ENCODE measurements around the gene TCF12. TPM values are rescaled to one million over a fixed set of nuclear protein-coding genes. Genes with fewer than 3 reads are reported as not detected.

The TCF12 gene
- total RNA-seq, 1 donor from 2014 or later: 123 TPM

- Mint-ChIP-seq H3K36me3 (ENCODE audit: low read depth, unreplicated experiment) (no peaks in the 10 kb centered on the region), H3K9me3 (ENCODE audit: unreplicated experiment) (no peaks in the 10 kb centered on the region), H3K4me1 (ENCODE audit: unreplicated experiment) (peaks cover 5% of the 10 kb centered on the region), H3K27ac (ENCODE audit: unreplicated experiment) (peak overlapping the region; percentile 31), H3K27me3 (ENCODE audit: unreplicated experiment) (peaks cover 1% of the 10 kb centered on the region), H3K4me3 (ENCODE audit: unreplicated experiment) (no peak overlapping the region)
- DNase-seq (ENCODE audit: low spot score): no peak
- TF ChIP-seq, protein P1, sequence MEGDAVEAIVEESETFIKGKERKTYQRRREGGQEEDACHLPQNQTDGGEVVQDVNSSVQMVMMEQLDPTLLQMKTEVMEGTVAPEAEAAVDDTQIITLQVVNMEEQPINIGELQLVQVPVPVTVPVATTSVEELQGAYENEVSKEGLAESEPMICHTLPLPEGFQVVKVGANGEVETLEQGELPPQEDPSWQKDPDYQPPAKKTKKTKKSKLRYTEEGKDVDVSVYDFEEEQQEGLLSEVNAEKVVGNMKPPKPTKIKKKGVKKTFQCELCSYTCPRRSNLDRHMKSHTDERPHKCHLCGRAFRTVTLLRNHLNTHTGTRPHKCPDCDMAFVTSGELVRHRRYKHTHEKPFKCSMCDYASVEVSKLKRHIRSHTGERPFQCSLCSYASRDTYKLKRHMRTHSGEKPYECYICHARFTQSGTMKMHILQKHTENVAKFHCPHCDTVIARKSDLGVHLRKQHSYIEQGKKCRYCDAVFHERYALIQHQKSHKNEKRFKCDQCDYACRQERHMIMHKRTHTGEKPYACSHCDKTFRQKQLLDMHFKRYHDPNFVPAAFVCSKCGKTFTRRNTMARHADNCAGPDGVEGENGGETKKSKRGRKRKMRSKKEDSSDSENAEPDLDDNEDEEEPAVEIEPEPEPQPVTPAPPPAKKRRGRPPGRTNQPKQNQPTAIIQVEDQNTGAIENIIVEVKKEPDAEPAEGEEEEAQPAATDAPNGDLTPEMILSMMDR (IDR thresholded peaks at IDR 0.05; ENCODE audit: unreplicated experiment): no peak
Measured at GRCh38 chr15:57082054-57082728, 163.7 kb downstream of the TCF12 start.

- Mint-ChIP-seq H3K36me3 (ENCODE audit: low read depth, unreplicated experiment) (no peaks in the 10 kb centered on the region), H3K9me3 (ENCODE audit: unreplicated experiment) (no peaks in the 10 kb centered on the region), H3K4me1 (ENCODE audit: unreplicated experiment) (peaks cover 5% of the 10 kb centered on the region), H3K4me3 (ENCODE audit: unreplicated experiment) (no peak overlapping the region), H3K27me3 (ENCODE audit: unreplicated experiment) (peaks cover 1% of the 10 kb centered on the region), H3K27ac (ENCODE audit: unreplicated experiment) (no peak overlapping the region)
- TF ChIP-seq, protein P1 (IDR thresholded peaks at IDR 0.05; ENCODE audit: unreplicated experiment): no peak
- DNase-seq (ENCODE audit: low spot score): no peak
Measured at GRCh38 chr15:57084192-57084591, 165.7 kb downstream of the TCF12 start.

GRCh38 chr15:57085267-57085666 lies 166.8 kb downstream of the TCF12 start:
- H3K27ac Mint-ChIP-seq (ENCODE audit: unreplicated experiment): no peak overlapping the region
- no peak overlapping the region for H3K4me3 Mint-ChIP-seq (ENCODE audit: unreplicated experiment)
- no peaks in the 10 kb centered on the region for H3K9me3 Mint-ChIP-seq (ENCODE audit: unreplicated experiment)
- TF ChIP-seq, protein P1 (IDR thresholded peaks at IDR 0.05; ENCODE audit: unreplicated experiment): no peak
- H3K27me3 Mint-ChIP-seq (ENCODE audit: unreplicated experiment): peaks cover 5% of the 10 kb centered on the region
- H3K4me1 Mint-ChIP-seq (ENCODE audit: unreplicated experiment): peaks cover 2% of the 10 kb centered on the region
- no peak for DNase-seq (ENCODE audit: low spot score)
- no peaks in the 10 kb centered on the region for H3K36me3 Mint-ChIP-seq (ENCODE audit: low read depth, unreplicated experiment)

DNA sequence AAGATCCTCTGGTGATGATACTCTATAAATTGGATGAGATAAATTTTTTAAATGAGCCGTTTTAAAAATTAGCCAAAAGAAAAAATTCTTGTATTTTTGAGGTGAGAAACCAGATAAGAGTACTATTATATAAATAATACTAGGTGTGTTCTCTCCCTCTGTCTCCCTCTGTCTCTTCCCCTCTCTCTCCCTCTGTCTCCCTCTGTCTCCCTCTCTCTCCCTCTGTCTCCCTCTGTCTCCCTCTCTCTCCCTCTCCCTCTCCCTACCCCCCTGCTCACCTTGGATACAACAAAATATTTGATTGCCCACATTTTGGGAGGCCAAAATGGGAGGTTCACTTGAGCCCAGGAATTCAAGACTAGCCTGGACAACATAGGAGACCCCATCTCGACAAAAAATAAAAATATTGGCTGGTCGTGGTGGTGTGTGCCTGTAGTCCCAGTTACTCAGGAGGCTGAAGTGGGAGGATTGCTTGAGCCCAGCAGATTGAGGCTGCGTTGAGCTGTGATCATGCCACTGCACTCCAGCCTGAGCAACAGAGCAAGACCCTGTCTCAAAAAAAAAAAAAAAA lies 168.5 kb downstream of the TCF12 start:
- TF ChIP-seq, protein P1 (IDR thresholded peaks at IDR 0.05; ENCODE audit: unreplicated experiment): no peak
- H3K27me3 Mint-ChIP-seq (ENCODE audit: unreplicated experiment): peaks cover 5% of the 10 kb centered on the region
- no peaks in the 10 kb centered on the region for H3K4me1 Mint-ChIP-seq (ENCODE audit: unreplicated experiment)
- no peaks in the 10 kb centered on the region for H3K36me3 Mint-ChIP-seq (ENCODE audit: low read depth, unreplicated experiment)
- H3K4me3 Mint-ChIP-seq (ENCODE audit: unreplicated experiment): no peak overlapping the region
- DNase-seq (ENCODE audit: low spot score): no peak
- H3K9me3 Mint-ChIP-seq (ENCODE audit: unreplicated experiment): no peaks in the 10 kb centered on the region
- no peak overlapping the region for H3K27ac Mint-ChIP-seq (ENCODE audit: unreplicated experiment)

DNA sequence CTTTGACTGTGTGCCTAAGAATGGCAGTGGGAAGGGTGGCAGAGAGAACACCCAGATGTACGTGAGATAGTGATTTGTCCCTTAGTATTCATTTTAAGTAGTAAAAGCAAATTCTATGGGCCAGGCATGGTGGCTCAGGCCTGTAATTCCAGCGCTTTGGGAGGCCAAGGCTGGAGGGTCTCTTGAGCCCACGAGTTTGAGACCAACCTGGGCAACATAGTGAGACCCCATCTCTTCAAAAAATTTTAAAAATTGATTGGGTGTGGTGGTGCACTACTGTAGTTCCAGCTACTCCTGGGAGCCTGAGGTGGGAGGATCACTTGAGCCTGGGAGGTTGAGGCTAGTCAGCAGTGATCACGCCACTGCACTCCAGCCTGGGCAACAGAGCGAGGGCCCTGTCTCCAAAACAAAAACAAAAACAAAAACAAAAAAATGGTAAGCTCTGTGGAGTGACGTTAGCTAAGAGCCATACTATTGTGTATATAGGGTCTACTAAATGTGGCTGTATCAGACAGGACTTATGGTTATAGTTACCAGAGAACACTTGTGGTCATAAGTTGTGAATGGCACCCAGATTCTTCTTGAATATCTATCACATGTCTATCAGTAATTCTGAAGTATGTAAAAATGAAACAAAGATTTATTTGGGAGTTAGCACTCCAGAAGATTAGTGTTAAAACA lies 171.5 kb downstream of the TCF12 start:
- no peaks in the 10 kb centered on the region for H3K9me3 Mint-ChIP-seq (ENCODE audit: unreplicated experiment)
- H3K36me3 Mint-ChIP-seq (ENCODE audit: low read depth, unreplicated experiment): no peaks in the 10 kb centered on the region
- TF ChIP-seq, protein P1 (IDR thresholded peaks at IDR 0.05; ENCODE audit: unreplicated experiment): no peak
- DNase-seq (ENCODE audit: low spot score): no peak
- H3K4me1 Mint-ChIP-seq (ENCODE audit: unreplicated experiment): peaks cover 3% of the 10 kb centered on the region
- peaks cover 5% of the 10 kb centered on the region for H3K27me3 Mint-ChIP-seq (ENCODE audit: unreplicated experiment)
- peak overlapping the region; percentile 33 for H3K27ac Mint-ChIP-seq (ENCODE audit: unreplicated experiment)
- H3K4me3 Mint-ChIP-seq (ENCODE audit: unreplicated experiment): no peak overlapping the region
